Activated T-cell treated with anti-CD3 and anti-CD28 coated beads for 48 hours (primary cell): ENCODE measurements around the gene ASCL2.

Experiments
- DNase-seq: peaks from one replicate; pipeline ENCODE4 v3.0.0-alpha.2; 2020; ENCODE audit warnings: low read depth

ASCL2 gene

DNA sequence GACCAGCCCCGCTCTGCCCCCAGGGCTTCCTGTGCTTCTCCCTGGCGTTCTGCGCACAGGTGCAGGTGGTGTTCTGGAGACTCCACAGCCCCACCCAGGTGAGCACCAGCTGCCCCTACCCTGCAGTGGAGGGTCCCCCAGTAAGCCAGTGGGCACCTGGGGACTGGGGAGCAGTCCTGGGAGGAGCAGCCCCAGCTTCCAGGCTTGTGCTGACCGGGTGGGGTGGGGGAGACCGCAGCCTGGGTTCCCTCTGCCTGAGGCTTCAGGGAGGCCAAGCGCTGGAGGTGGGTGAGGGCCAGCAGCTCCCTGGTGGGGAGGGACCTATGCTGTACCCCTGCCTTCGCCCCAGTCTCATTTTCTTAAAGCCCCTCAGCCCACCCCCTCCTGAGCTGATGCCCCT lies 38.3 kb upstream of the ASCL2 start:
- DNase-seq: no peak

DNA sequence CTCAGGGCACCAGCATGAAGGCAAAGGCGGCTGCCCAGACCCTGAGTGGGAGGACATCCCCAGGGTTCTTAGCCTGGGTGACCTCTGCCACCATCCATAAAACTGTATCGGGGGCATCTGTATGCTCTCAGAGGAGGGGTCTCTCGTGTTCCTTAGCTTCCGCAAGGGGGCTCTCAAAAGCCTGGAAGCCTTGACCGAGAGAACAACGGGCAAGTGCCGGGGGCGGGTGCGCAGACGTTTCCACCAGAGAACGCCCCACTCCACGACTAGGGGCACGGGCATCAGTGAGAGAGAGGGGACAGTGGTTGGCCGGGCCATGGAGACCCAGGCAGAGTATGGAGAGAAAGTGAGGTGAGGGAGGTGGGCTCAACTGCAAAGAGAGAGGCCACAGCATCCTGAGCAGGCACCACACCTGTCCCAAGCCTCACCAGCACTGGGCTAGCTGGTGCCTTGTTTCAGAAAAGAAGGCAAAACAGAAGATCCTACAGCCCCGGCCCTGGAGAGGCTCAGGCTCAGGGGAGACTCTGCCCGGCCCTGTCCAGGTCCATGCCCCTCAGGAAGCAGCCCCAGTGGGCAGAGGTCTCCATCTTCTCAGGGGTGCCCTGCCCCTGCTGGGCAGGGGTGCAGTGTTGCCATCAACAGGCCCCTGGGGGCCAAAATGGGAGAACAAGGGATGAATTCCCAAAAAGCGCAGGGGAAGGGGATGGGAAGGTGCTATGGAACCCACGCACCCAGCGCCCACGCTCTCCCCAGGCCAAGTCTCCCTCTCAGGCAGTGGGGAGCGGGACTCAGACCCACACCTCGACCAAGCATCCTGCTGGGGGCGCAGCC lies 37.3 kb upstream of the ASCL2 start:
- no peak for DNase-seq

DNA sequence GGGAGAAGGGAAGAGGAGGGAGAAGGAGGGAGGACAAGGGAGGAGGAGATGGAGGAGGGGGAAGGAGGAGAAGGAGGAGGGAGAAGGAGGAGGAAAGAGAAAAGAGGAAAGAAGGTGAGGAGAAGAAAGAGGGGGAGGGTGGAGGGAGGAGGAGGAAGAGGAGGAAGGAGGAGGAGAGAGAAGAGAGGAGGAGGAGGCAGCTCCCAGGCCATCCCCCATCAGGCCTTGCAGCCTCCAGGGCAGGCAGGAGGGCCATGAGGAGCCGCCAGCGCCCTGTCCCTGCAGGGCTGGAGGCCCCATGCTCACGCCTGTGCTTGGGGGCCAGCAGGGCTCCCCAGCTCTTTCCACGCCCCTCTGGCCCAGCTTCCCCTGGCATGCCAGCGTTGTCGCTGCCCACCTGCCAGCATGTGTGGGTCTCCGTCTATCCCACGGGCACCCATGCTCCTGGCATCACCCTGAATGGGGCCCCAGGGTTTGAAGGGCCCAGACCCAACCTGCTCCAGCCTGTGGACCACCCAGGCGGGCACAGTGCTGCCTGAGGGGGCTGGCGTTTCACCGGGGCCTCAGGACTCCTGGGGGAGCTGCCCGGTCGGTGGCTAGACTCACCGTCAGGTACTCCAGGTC lies 36.6 kb upstream of the ASCL2 start:
- no peak for DNase-seq

DNA sequence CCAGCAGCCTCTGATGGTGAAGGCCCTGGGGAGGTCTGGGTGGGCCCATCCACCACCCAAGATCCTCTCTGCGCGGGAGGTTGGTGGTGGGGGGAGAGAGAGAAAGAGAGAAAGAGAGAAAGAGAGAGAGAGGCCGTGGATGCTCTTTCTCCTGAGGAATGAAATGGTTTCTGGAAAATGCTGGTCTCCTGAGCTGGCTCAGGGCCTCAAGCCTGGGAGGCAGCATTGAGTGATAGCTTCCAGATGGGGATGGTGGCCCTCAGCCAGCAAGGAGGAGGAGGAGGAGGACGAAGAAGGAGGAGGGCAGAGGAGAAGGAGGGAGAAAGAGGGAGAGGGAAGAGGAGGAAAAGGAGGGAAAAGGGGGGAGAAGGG lies 36.0 kb upstream of the ASCL2 start:
- no peak for DNase-seq

DNA sequence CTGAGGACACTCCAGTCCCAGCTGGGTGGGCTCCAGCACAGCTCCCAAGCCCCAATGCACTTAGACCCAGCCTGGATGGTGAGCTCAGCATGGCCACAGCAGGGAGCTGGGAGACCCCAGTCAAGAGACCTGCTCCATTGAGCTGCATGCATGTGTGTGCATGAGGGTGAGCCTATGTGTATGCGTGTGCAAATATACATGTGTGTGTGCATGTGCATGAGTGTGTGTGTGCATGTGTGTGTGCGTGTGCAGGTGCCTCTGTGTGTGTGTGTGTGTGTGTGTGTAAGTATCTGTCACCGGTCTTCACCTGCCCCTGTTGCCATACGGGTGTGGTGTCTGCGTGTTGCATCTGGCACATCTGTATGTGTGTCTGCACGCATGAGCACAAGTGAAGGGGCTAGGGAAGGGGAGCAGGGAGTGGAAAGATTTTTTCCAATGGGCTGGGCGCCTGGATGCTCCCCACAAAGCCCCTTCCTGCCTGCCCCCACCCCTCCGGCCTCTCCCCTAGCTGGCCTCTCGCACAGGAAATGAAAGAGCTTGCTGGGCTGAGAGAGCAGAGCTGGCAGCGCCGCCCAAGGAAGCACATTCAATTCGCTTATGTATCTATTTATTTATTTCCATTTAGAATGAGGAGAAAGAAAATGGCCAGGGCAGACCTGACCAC lies 35.5 kb upstream of the ASCL2 start:
- no peak for DNase-seq

DNA sequence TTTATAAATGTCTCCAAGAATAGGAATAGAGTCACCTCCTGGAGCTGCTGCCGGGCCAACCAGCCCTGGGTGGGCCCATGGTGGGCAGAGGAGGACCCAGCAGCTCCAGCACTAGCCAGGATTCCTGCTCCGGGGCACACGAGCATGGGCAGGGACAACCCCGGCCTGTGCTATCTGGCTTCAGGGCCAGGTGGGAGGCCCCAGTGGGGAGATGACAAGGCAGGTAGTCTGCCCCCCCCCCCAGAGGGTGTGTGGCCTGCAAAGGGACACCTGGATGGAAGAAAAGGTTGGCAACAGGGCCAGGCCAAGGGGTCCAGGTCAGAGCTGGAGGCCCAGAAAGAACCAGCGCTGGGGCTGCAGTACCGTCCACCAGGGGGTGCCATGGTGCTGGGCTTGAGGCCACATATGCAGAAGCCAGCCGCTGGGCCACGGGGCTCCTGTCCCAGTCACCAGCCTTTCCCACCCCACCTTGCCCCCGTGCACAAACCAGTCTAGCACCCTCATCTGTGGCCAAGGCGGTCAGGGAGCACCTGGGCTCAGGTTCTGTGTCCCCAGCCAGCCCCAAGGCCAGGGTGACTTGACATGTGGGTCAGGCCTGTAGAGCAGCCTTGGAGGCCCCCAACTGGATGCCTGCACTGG lies 34.9 kb upstream of the ASCL2 start:
- peak; percentile 75 for DNase-seq

DNA sequence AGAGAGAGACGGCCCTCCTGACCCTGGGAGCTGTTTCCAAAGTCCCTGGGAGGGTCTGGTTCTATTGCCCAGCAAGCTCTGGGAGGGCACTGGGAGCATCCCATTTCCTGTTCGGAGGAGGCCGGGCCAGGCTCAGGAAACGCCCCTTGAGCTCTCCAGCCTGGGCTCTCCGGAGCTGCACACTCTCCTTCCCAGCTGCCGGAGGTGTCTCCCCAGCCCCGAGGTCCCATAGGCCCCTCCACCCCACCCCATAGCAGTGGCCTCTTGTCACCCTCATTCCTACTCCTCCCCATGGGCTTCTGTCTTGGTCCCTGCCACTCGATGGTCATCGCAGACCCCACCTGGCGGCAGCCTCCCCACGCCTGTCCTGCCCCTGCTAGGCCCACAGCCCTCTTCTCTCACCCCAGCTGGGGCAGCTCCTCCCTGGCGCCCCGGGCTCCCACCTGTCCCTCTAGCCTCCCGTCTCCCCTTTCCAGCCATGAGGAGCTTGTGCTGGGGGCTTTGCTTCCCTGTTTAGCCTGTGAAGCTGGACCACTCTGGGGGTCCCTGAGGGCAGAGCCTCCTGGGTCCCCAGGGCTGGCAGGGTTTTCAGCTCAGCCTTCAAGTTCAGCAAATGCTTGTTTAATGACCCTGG lies 34.2 kb upstream of the ASCL2 start:
- DNase-seq: no peak

DNA sequence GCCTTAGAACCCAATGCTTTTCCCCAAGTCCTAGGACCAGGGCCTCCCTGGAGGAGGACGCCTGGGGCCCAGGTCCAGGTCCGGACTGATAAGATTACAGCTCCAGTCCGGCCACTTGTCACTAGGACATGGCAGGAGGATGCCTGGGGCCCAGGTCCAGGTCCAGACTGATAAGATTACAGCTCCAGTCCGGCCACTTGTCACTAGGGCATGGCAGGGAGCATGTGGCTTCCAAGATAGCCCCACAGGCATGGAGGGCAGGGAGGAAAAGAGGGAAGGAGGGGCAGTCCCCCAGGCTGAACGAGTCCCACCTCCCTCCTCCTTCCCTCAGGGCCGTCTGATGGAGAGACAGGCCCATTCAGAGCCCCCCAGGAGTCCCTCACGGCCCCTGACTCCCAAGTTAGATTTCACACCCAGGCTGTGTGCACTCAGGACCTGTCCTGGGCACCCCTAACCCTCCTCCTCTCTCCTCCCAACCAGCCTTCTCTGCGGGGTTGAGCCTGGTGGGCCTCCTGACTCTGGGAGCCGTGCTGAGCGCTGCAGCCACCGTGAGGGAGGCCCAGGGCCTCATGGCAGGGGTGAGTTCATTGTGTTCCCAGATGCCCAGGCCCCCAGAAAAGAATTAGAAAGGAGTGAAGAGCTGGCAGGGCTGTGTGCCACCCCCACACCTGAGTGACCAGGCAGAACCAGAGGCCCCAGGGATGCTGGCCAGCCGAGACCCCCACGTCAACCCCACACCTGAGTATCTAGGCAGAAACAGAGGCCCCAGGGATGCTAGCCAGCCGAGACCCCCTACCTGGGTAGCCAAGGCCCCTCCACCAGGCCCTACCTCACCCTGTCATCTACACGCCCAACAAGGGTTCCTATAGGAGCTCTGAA lies 33.5 kb upstream of the ASCL2 start:
- DNase-seq: no peak

DNA sequence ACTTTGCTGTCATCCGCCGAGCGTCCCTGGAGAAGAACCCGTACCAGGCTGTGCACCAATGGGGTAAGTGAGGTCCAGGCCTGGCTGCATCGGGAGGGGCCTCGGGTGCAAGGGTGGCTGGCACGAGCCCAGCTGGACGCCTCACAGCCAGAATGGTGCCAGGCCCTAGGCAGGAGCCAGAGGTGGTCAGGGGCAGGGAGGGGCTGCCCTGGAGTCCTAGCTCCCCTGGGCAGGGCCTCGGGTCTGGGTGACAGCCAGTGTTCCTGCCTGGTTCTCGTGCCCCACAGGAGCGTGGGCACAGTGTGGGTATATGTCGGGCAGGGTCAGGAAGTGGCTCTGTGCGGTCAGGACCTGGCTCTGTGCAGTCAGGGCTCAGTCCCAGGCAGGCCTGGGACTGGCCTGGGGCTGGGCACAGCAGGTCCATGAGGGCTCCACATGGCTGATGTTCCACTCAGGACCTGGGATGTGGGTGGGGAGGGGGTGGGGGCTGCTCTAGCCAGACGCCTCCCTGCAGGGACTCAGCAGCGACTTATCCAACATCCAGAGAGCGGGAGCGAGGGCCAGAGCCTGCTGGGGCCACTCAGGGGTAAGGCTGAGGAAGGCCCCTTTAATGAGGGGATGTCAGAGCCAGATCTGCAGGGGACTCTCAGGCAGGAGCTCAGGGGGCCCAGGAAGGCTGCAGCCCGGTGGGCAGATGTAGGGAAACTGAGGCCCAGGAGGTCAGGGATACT lies 32.7 kb upstream of the ASCL2 start:
- no peak for DNase-seq

DNA sequence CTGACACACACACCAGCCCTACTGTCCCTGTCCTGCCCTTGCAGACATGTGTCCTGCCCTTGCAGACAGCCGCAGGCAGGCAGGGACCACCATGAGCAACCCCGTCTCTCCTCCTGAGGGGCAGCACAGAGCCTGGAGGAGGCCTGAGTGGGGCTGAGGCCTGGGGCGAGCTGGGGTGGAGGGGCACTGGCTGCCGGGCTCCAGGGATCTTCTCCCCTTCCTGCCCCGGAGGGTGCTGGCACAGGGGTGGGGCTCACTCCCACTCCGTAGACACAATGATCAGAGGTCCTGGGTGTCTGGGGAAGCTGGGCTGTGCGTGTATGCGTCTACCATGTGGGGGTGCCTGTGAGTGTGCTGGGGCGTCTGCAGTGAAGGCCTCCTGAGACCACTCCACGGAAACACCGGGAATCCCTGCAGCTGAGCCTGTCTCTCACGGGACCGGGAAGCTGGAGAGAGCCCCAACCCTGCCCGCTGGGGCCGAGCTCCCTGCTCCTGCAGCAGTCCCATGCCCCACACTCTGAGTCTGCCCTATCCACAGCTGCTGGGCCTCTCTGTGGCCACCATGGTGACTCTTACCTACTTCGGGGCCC lies 32.0 kb upstream of the ASCL2 start:
- DNase-seq: no peak

DNA sequence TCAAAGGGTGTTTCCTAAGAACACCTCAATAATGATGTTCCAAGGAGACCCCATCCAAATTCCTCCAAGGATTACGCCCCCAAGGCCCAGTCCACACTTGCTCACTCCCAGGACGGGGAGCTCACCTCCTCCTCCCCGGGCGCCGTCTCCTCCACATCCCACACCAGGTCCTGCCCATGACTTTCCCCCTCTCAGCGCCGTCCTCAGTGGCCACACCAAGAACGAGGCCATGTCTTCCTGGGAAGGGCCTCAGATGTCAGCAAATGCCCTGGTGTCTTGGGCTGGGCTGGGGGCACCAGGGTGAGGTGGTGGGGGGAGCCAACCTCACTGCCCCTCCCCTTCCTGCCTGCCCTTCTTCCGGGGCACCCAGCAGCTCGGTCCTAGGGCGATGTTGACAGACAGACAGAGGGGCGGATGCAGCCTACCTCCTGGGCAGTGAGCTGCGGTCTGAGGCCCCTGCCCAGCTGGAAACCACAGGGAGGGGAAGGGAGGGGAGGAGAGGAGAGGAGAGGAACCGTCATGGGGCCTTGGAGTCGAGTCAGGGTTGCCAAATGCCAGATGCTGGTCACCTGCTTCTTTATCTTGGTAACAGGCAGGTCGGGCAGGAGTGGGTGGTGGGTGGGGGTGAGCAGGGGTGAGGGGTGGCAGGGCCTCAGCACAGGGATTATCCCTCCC lies 31.4 kb upstream of the ASCL2 start, which contains the start of the genes C11orf21 and TSPAN32:
Gene C11orf21 (minus strand): TSS at position 288 of the 675 bp plus-strand sequence. CDS start 110 bp downstream, at position 178.
Gene TSPAN32 (plus strand): TSS at position 383 of the 675 bp plus-strand sequence. CDS start 137 bp downstream, at position 520.
- DNase-seq: peak; percentile 50

DNA sequence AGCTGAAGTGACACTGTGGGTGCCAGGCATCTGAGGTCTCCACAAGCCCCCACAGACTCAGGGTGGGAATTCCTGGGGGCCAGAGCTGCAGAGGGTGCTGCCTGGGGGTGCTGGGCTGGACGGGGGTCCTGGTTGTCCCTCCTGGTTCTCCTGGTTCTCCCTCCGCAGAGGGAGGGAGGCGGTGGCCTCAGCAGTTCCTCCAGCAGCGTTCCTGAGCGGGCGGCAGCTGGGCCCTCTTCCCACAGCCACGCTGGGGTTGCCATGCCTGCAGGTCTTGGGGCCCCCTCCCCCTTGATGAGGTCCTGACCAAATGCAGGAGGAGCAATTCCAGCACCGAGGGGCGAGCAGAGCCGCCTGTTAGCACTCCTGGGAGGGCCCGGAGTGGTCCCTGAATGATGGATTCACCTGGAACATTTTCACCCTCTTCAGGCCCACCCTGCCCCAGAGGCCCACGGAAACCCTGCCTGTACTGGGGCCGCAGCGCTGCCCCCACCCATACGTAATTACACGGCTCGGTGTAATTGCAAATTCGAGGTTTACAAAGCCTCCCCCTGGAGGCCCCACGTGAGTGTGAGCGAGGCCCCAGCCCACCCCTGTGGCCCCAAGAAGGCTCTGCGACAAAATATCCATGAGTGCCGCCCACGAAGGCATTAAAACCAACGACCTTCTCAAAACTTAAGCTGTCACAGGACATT lies 30.7 kb upstream of the ASCL2 start:
- no peak for DNase-seq

DNA sequence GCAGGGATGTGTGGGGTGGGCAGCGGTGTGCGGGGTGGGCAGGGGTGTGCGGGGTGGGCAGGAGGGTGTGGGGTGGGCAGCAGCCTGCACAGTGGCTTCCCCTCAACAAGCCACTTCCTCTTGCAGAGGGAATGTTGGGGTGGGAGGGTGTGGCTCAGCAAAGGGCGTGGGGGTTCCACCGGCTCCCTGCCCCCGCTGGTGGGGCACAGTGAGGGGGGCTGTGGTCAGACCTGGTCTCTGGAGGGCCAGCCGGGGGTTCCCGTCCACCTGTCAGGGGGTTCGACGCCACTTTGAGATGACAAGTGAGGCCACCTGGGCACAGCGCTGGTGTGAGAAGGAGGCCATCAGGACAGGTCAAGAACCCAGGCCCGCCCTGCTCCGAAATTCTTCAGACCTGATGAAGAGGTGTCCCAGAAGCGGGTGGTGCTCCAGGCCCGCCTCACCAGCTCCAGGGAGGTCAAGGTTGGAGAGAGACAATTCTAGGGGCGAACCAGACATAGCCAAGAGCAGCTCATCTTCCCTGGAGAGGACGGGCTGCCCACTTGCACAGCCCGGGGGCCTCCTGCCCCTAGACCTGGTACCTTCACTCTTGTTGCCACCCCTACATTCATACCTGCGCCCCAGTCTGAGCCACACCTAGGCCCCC lies 30.0 kb upstream of the ASCL2 start:
- no peak for DNase-seq

DNA sequence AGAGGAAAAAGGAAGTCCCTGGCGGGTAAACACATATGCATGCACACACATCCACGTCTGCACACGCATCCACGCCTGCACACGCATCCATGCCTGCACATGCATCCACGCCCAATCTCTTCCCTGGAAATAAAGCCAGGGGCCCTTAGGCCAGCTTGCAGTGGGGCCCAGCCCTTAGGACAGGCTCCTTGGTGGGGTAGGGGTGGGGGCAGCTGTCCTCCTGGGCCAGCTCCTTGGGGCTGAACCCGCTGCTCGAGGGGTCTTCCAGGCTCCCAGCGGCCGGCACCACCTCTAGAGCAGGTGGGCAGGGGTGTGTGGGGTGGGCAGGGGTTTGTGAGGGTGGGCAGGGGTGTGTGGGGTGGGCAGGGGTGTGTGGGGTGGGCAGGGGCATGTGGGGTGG lies 29.4 kb upstream of the ASCL2 start:
- no peak for DNase-seq

DNA sequence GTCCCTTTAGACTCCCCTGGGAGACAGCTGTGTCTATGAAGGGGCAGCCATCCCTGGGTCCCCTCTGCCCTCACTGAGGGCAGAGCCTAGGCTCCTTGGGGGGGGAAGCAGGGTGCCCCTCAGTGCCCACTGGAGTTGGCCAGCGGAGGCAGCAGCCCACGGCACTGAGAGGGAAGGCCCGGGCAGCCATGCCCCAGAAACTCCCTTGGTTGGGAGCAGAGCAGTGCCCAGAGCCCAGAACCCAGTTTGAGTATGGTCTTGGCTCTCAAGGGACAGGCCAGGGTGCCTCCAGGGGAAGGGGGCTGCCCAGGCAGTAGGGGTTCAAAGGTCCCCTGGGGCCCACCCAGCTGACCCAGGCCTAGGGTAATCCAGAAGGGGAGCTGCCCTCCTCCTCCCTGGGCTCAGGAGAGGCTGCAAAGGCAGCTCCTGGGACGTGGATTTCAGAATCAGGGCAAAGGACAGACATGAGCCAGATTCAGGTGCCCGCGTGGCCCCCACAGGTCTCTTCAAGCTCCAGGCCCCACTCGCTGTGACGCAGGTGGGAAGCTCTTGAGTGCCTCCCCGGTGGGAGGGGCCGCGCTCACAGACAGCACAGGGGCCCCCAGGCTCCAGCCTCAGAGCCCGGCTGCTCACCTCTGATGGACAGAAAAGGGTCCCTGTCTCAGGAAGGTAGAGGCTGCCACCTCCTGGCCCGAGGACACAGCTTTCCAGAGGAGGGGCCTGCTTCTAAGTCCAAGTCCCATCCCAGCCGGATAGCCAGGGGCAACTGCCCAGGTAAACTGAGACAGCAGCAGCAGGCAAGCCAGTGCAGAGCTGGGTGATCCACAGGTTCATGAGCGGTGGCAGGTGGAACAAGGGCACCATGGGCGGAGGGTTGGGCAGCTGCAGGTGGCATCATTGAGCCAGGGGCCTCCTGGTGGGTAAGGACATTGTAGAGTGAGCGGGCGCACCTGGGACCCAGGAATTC lies 28.7 kb upstream of the ASCL2 start:
- DNase-seq: no peak

DNA sequence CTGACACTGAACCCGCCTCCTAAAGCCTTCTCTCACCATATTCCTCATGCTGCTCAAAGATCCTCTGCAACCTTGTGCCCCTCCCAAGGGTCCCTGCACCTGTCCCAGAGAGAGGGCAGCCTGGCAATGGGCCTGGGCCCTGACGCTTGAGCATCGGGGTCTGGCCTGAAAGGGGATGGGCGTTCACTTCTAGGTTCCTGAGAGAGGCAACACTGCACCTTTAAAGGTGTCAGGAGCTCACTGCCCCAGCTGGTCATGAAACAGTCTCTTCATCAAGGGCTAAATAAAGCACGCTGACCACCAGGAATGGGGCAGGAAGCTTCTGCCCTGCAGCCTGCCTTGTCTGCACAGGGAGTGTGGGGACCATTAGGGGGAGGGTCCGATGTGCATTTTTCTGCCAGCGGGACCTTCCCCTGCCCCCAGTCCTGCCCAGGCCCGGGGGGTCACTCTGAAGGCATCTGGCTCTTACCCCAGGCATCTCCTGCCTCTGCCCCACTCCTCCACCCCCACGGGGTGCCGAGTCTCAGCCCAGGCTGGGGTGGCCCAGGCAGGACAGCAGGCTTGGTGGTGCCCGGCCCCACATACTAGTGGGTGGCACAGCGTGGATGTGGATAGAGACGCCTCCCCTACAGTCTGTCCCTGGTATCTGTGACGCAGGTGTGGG lies 27.9 kb upstream of the ASCL2 start:
- no peak for DNase-seq
